ENCODE results near the gene CSPG4. TPM values are rescaled to one million over a fixed set of nuclear protein-coding genes. Genes with fewer than 3 reads are reported as not detected.
A peak's percentile ranks its signal among the peaks of the same experiment; 100 is the strongest.
"Not testable (repeated sequence)": the region's sequence is repeated elsewhere in the genome, so short reads cannot be mapped to it uniquely, and the experiment has no call there.

The CSPG4 gene
- total RNA-seq, 2 experiments from 2014 or later: not detected

DNA sequence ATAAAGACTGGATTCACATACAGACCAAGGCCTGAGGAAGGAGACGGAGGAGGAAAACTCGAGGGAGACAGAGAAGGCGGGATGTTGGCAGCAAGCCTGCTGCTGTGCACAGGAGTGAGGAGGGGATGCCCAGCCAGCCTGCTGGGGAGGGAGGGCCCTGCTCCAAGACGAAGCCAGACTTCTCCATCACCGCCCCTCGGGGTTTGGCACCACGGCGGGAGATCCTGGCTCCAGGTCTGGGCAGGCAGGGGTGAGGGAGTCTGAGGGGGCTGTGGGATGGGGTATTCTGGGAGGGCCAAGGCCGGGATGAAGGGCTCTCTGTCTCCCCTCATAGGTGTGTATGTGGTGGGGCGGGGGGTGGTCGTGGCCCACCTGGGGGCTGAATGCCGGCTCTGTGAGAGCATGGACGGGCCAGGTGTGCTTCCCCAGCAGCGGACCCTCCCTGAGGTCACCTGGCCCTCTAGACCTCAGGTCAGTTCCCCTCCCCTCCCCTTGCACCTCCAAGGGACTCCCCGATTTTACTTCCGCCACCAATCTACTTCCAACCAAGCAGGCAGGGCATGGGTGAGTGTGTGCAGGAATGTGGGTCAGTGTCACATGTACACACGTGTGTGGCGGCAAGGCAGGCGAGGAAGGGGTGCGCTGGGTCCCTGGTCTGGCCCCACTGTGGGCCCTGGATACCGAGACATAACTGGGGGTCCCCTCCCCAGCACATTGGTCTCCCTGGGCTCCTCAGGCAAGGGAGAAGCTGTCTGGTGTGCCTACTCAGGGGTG lies 14.5 kb downstream of the CSPG4 start:
- DNase-seq; H3K27ac Mint-ChIP-seq; H3K27me3 Mint-ChIP-seq; ATAC-seq (ENCODE audit: low read depth); POLR2A ChIA-PET; H3K4me3 Mint-ChIP-seq; H3K36me3 Mint-ChIP-seq; H3K9me3 Mint-ChIP-seq: not testable (repeated sequence)
- H3K4me1 Mint-ChIP-seq: peaks cover 13% of the 10 kb centered on the region

GRCh38 chr15:75697523-75697922 lies 15.1 kb downstream of the CSPG4 start:
- POLR2A ChIA-PET: no interaction called here
- Mint-ChIP-seq H3K36me3 (no peaks in the 10 kb centered on the region), H3K4me1 (peaks cover 15% of the 10 kb centered on the region), H3K9me3 (no peaks in the 10 kb centered on the region), H3K27me3 (peaks cover 4% of the 10 kb centered on the region), H3K27ac (no peak overlapping the region), H3K4me3 (no peak overlapping the region)
- ATAC-seq (ENCODE audit: low read depth) (no peak), DNase-seq (no peak)

DNA sequence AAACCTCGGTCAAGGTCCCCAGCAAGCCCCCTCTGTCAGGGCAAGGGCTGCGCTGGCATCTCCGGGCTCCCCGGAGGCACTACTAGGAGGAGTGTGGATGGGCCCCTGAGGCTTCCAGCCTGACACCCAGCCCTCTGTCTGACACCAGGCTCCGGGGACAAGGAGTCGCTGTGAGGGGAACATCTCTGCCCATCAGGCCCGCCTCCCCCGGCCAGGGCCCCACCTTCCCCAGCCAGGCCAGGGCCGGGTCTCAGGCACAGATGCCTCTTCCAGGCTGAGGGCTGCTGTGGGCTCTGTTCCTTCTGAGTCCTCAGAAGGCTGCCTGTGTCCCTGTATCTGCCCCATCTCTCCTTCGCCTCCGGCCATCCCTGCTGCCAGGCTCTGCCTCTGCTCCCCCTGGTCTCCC lies 15.8 kb downstream of the CSPG4 start:
- Mint-ChIP-seq H3K36me3 (no peaks in the 10 kb centered on the region), H3K27ac (no peak overlapping the region), H3K4me3 (no peak overlapping the region), H3K27me3 (peaks cover 9% of the 10 kb centered on the region), H3K4me1 (peaks cover 18% of the 10 kb centered on the region), H3K9me3 (no peaks in the 10 kb centered on the region)
- POLR2A ChIA-PET: no interaction called here
- DNase-seq: no peak
- no peak for ATAC-seq (ENCODE audit: low read depth)

DNA sequence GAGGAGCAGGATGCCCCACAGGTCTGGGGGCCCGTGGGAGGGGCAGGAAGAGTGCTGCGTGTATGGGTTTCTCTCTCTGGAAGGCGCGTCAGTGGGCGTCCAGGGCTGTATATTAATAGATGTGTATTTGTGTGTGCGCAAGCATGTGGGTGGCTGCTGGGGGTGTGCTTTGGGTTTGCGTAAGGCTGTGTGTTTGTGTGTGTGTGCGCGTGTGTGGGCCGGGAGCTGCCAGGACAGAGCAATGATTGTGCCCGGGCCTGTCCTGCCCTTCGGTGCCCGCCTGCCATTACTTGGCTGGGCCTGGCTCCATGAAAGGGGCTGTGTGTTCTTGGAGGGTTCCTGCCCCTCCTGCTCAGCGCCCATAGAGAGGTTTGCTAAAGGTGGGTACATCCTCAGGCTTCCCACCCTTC lies 16.3 kb downstream of the CSPG4 start:
- H3K36me3 Mint-ChIP-seq: no peaks in the 10 kb centered on the region
- peak overlapping the region; percentile 8 for H3K27ac Mint-ChIP-seq
- peaks cover 9% of the 10 kb centered on the region for H3K27me3 Mint-ChIP-seq
- H3K4me3 Mint-ChIP-seq: no peak overlapping the region
- no peak for DNase-seq
- ATAC-seq (ENCODE audit: low read depth): no peak
- POLR2A ChIA-PET: no interaction called here
- no peaks in the 10 kb centered on the region for H3K9me3 Mint-ChIP-seq
- H3K4me1 Mint-ChIP-seq: peaks cover 18% of the 10 kb centered on the region

DNA sequence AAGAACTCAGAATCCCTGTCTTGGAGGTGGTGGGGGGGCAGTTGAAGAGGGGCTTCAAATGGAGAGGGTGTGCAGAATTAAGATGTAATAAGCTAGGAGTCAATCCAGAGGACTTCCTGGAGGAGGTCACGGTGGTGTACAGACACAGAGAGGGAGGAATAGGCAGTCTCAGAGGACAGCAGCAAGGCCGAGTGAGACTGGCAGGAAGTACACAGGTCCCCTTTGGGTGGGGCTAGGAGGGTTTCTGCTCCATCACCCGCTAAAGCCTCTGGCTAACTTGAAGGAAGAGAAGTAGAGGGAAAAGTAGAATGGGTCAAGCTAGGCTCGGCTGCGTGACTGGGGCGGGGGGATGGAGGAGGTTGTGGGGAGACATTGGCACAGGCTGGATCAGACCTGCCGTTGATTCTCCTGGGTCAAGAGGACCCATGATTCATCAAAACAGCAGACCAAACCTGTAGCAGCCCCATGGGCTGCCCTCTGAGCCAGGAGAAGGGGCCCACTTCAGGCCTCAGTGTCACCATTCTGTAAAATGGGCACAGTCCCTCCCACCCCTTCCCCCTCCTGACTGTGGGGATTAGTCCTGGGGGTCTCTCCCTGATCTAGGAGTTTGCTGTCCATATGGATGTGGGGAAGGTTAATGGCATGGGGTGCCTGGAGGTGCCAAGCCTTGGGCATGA lies 16.9 kb downstream of the CSPG4 start:
- H3K4me1 Mint-ChIP-seq: peaks cover 18% of the 10 kb centered on the region
- H3K4me3 Mint-ChIP-seq: no peak overlapping the region
- H3K27me3 Mint-ChIP-seq: peaks cover 9% of the 10 kb centered on the region
- POLR2A ChIA-PET: no interaction called here
- H3K36me3 Mint-ChIP-seq: no peaks in the 10 kb centered on the region
- DNase-seq (no peak), ATAC-seq (ENCODE audit: low read depth) (peak; percentile 25)
- peak overlapping the region; percentile 47 for H3K27ac Mint-ChIP-seq
- H3K9me3 Mint-ChIP-seq: no peaks in the 10 kb centered on the region

GRCh38 chr15:75695220-75695619 lies 17.4 kb downstream of the CSPG4 start:
- Mint-ChIP-seq H3K27ac (peak overlapping the region; percentile 54), H3K4me1 (peaks cover 18% of the 10 kb centered on the region), H3K36me3 (no peaks in the 10 kb centered on the region), H3K27me3 (peaks cover 9% of the 10 kb centered on the region), H3K4me3 (no peak overlapping the region), H3K9me3 (no peaks in the 10 kb centered on the region)
- POLR2A ChIA-PET: no interaction called here
- no peak for ATAC-seq (ENCODE audit: low read depth)
- DNase-seq: no peak

GRCh38 chr15:75694241-75695182 lies 18.1 kb downstream of the CSPG4 start:
- Mint-ChIP-seq H3K4me1 (peaks cover 18% of the 10 kb centered on the region), H3K4me3 (no peak overlapping the region), H3K27ac (no peak overlapping the region), H3K36me3 (no peaks in the 10 kb centered on the region), H3K9me3 (no peaks in the 10 kb centered on the region), H3K27me3 (peaks cover 9% of the 10 kb centered on the region)
- ATAC-seq (ENCODE audit: low read depth) (no peak), DNase-seq (no peak)
- POLR2A ChIA-PET: no interaction called here

DNA sequence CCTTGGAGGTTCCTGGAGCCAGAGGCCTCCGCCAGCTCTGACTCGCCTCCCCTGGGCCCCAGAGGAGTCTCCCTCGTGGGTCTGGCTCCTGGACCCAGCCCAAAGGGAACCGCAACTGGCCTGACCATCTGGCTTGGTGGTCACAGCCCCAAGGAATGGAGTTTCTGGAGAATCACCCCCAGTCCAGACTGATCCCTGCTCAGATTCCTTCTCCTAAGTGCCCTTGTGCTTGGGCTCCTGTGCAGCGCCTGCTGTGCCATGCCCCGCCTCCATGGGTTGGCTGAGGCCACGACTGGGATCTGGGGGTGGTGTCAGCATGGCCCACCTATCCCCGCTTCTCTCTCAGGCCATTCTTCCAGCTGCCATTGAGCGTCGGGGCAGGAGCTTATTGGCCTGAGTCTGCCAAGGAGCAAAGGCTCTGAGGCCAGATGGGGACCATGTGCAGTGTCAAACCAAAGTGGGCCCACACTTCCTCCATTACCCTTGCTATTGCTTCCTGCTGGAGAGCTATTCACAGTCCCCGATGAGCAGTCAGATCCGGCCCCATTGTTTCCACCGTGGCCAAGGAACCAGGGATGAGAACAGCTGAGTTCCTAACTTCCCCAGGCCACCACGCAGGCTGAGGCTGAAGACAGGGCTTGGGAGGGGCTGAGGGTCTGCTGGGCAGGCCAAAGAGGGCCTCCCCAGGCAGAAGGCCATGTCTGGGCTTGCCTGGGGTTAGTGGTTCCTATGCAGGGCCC lies 19.0 kb downstream of the CSPG4 start:
- Mint-ChIP-seq H3K27ac (peak overlapping the region; percentile 24), H3K36me3 (no peaks in the 10 kb centered on the region), H3K4me3 (no peak overlapping the region), H3K9me3 (no peaks in the 10 kb centered on the region), H3K27me3 (peaks cover 9% of the 10 kb centered on the region), H3K4me1 (peaks cover 14% of the 10 kb centered on the region)
- POLR2A ChIA-PET: no interaction called here
- ATAC-seq (ENCODE audit: low read depth) (no peak), DNase-seq (no peak)

DNA sequence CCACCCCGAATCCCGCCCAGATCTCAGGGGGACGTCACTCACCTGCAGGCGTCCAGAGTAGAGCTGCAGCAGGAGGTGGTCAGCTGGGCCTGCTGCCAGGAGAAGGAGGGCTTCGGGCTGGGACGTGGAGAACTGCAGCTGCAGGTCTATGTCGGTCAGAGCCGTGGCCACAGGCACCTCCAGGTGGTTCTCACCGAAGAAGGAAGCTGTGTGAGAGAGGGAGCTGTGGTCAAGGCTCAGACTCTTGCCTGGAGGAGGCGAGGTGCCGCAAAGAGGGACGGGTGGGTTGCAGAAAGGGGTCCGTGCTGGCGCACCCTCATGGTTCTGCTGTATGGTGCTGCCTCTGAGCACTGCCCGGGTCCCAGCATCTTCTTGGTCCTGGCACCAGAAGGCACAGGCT lies 19.6 kb downstream of the CSPG4 start:
- H3K4me3 Mint-ChIP-seq; DNase-seq; H3K27me3 Mint-ChIP-seq; ATAC-seq (ENCODE audit: low read depth); H3K36me3 Mint-ChIP-seq; H3K27ac Mint-ChIP-seq; H3K9me3 Mint-ChIP-seq; POLR2A ChIA-PET: not testable (repeated sequence)
- H3K4me1 Mint-ChIP-seq: peaks cover 14% of the 10 kb centered on the region

GRCh38 chr15:75692311-75692710 lies 20.3 kb downstream of the CSPG4 start:
- H3K4me3 Mint-ChIP-seq; DNase-seq; POLR2A ChIA-PET; H3K9me3 Mint-ChIP-seq; H3K27me3 Mint-ChIP-seq; H3K36me3 Mint-ChIP-seq; H3K27ac Mint-ChIP-seq; ATAC-seq (ENCODE audit: low read depth): not testable (repeated sequence)
- H3K4me1 Mint-ChIP-seq: peaks cover 14% of the 10 kb centered on the region

DNA sequence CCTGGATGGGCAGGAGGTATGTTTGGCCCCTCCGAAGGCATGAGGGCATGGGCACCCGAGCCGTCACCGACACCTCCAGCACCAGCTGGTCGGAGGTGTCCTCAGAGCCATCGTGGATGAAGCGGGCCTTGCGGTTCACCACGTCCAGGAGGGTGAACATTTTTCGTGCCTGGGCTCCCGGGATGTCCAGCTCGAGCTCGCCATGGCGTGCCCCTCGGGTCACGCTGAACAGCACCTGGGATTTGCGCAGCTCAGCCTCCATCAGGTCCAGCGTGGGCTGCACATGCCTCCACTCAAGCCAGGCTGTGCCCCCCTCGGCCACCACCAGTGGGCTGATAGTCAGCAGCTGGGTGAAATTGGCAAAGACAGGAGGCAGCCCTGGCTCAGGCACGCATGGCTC lies 23.2 kb downstream of the CSPG4 start:
- H3K36me3 Mint-ChIP-seq; H3K27ac Mint-ChIP-seq; H3K9me3 Mint-ChIP-seq; H3K4me1 Mint-ChIP-seq; POLR2A ChIA-PET; ATAC-seq (ENCODE audit: low read depth); H3K4me3 Mint-ChIP-seq; H3K27me3 Mint-ChIP-seq; DNase-seq: not testable (repeated sequence)

- no peaks in the 10 kb centered on the region for H3K36me3 Mint-ChIP-seq
- H3K4me3 Mint-ChIP-seq: no peak overlapping the region
Measured at GRCh38 chr15:75688831-75689230, 23.8 kb downstream of the CSPG4 start.

GRCh38 chr15:75688278-75688557 lies 24.4 kb downstream of the CSPG4 start:
- peaks cover 6% of the 10 kb centered on the region for H3K4me1 Mint-ChIP-seq
- POLR2A ChIA-PET: no interaction called here

More at GRCh38 chr15:75688831-75689230, 23.8 kb downstream of the CSPG4 start:
- DNase-seq (no peak), ATAC-seq (ENCODE audit: low read depth) (no peak)
- Mint-ChIP-seq H3K9me3 (no peaks in the 10 kb centered on the region), H3K4me1 (peaks cover 6% of the 10 kb centered on the region), H3K27me3 (peaks cover 7% of the 10 kb centered on the region), H3K27ac (no peak overlapping the region)
- POLR2A ChIA-PET: no interaction called here

More at GRCh38 chr15:75688278-75688557, 24.4 kb downstream of the CSPG4 start:
- Mint-ChIP-seq H3K27ac (no peak overlapping the region), H3K27me3 (peaks cover 7% of the 10 kb centered on the region), H3K4me3 (no peak overlapping the region), H3K36me3 (no peaks in the 10 kb centered on the region), H3K9me3 (no peaks in the 10 kb centered on the region)
- ATAC-seq (ENCODE audit: low read depth) (no peak), DNase-seq (no peak)

Data from activated naive CD8-positive, alpha-beta T cell treated with anti-CD3 and anti-CD28 coated beads, Interleukin-2, amount 10 ng/mL, durations not matched to agents 7 days and 5 days (primary cell).